Measurements from ENCODE around the gene TKT. TPM values are rescaled to one million over a fixed set of nuclear protein-coding genes. Genes with fewer than 3 reads are reported as not detected.

TKT gene
- total RNA-seq, 1 donor = 511 TPM

- no peak overlapping the region for H3K4me3 ChIP-seq (ENCODE audit: low read length)
- H3K27me3 ChIP-seq (ENCODE audit: insufficient read depth, low read length) = no peaks in the 10 kb centered on the region
- H3K9me3 ChIP-seq (ENCODE audit: low read depth, low read length) = no peaks in the 10 kb centered on the region
- H3K4me1 ChIP-seq (ENCODE audit: insufficient read depth, low read length) = peaks cover 51% of the 10 kb centered on the region
These were observed 75.4 kb downstream of the TKT start for GRCh38 chr3:53180305-53181023.

GRCh38 chr3:53179580-53179979, 76.2 kb downstream of the TKT start:
- Histone ChIP-seq H3K4me3 (ENCODE audit: low read length) (no peak overlapping the region), H3K9me3 (ENCODE audit: low read depth, low read length) (no peaks in the 10 kb centered on the region), H3K4me1 (ENCODE audit: insufficient read depth, low read length) (peaks cover 59% of the 10 kb centered on the region), H3K27me3 (ENCODE audit: insufficient read depth, low read length) (no peaks in the 10 kb centered on the region)

- Histone ChIP-seq H3K4me1 (ENCODE audit: insufficient read depth, low read length) (peaks cover 73% of the 10 kb centered on the region), H3K4me3 (ENCODE audit: low read length) (no peak overlapping the region), H3K27me3 (ENCODE audit: insufficient read depth, low read length) (no peaks in the 10 kb centered on the region), H3K9me3 (ENCODE audit: low read depth, low read length) (no peaks in the 10 kb centered on the region)
These were observed 77.6 kb downstream of the TKT start for GRCh38 chr3:53178246-53178645.

GRCh38 chr3:53175613-53176540, 79.9 kb downstream of the TKT start:
- peaks cover 92% of the 10 kb centered on the region for H3K4me1 ChIP-seq (ENCODE audit: insufficient read depth, low read length)
- no peak overlapping the region for H3K4me3 ChIP-seq (ENCODE audit: low read length)
- H3K9me3 ChIP-seq (ENCODE audit: low read depth, low read length) = no peaks in the 10 kb centered on the region
- H3K27me3 ChIP-seq (ENCODE audit: insufficient read depth, low read length) = no peaks in the 10 kb centered on the region

Other genes starting within 250 kb of the TKT start
- gene SFMBT1, start 209.9 kb downstream of the TKT start, total RNA-seq = 34.1 TPM
- gene RFT1, start 125.6 kb downstream of the TKT start, total RNA-seq = 8.7 TPM
- gene PRKCD, start 94.8 kb downstream of the TKT start, total RNA-seq = 10.2 TPM
- gene DCP1A, start 91.5 kb upstream of the TKT start, total RNA-seq = 80.2 TPM
- gene CACNA1D, start 238.6 kb upstream of the TKT start, total RNA-seq = 0.84 TPM

Measured in mononuclear cell (primary cell).